K562 (cell line): ENCODE data around the gene ERBB4. TPM values are rescaled to one million over a fixed set of nuclear protein-coding genes. Genes with fewer than 3 reads are reported as not detected.

Experiments used
- CXXC5 ChIP-seq: fragments of 250-450 bp; sonication (Bioruptor Pico); IDR thresholded peaks from 2 replicates; pipeline ENCODE4 v1.8.0; 2022; ENCODE audit warnings: inconsistent platforms, mild to moderate bottlenecking, moderate library complexity
- ETV1 ChIP-seq: fragments of 450-650 bp; conservative IDR thresholded peaks from 2 replicates; pipeline ENCODE4 v1.6.1; 2016; ENCODE audit warnings: missing genetic modification characterization, control low read depth, low read depth, missing compliant biosample characterization
- KAT7 ChIP-seq: sonication (generic); formaldehyde crosslinking; IDR thresholded peaks from 2 replicates; pipeline ENCODE4 v1.8.0; 2022; ENCODE audit warnings: missing genetic modification reagents, mild to moderate bottlenecking, borderline replicate concordance
- MCM2 ChIP-seq: fragments of 450-650 bp; IDR thresholded peaks from 2 replicates; pipeline ENCODE4 v1.6.1; 2017; ENCODE audit warnings: low read depth, mild to moderate bottlenecking
- RUNX1 ChIP-seq: sonication (generic); IDR thresholded peaks from 2 replicates; pipeline ENCODE4 v1.6.1; 2016; ENCODE audit warnings: antibody characterized with exemption, low read depth
- SAFB ChIP-seq: fragments of 200-400 bp; formaldehyde crosslinking; IDR thresholded peaks from 2 replicates; pipeline ENCODE4 v1.6.1; 2017; ENCODE audit warnings: low read depth, low read length, borderline replicate concordance
- SFPQ ChIP-seq: fragments of 200-400 bp; formaldehyde crosslinking; IDR thresholded peaks from 2 replicates; pipeline ENCODE4 v1.6.1; 2017; ENCODE audit warnings: mild to moderate bottlenecking, low read depth, low read length, moderate library complexity
- ZC3H8 ChIP-seq: fragments of 450-650 bp; IDR thresholded peaks from 2 replicates; pipeline ENCODE4 v1.6.1; 2017
- ZNF133 ChIP-seq: fragments of 250-450 bp; sonication (Bioruptor Pico); IDR thresholded peaks from 2 replicates; pipeline ENCODE4 v1.4.0; 2020; ENCODE audit warnings: mild to moderate bottlenecking
- ZNF589 ChIP-seq: fragments of 200-800 bp; sonication (Bioruptor generic); IDR thresholded peaks from 2 replicates; pipeline ENCODE4 v1.6.1; 2016; ENCODE audit warnings: low read depth, missing genetic modification characterization, missing compliant biosample characterization
- ZNF639 ChIP-seq, 2 experiments: fragments of 200-800 bp in 1 of 2; sonication (Bioruptor generic) in 1 of 2; sonication (generic) in 1 of 2; formaldehyde crosslinking in 1 of 2; IDR thresholded peaks in 1 of 2; conservative IDR thresholded peaks in 1 of 2; 2 replicates each; pipeline versions ENCODE4 v1.5.0 to v1.6.1; 2016 to 2020; ENCODE audit warnings: missing compliant biosample characterization in 1 of 2, missing genetic modification characterization in 1 of 2, missing genetic modification reagents in 1 of 2
- ZNF764 ChIP-seq: fragments of 250-450 bp; sonication (Bioruptor Pico); IDR thresholded peaks from 2 replicates; pipeline ENCODE4 v1.4.0; 2020; ENCODE audit warnings: low read depth, mild to moderate bottlenecking, moderate library complexity
- polyA plus RNA-seq, 8 experiments: library from polyadenylated mRNA; depleted of rRNA in 4 of 8; stranded (reverse) in 5 of 8; unstranded in 3 of 8; fragments of >200 nt; fragmentation: Nextera tagmentation in 2 of 8; fragmentation: Illumina TruSeq in 1 of 8; extraction: Ambion mirVana in 2 of 8; extraction: Trizol in 1 of 8; gene quantifications; 2 replicates each; pipeline versions ENCODE4 v1.2.1 to v1.2.3, GENCODE V29; 2011 to 2014; ENCODE audit warnings: inconsistent platforms in 1 of 8, missing spikeins in 1 of 8
- total RNA-seq, 7 experiments: library from RNA; depleted of rRNA in 6 of 7; stranded (reverse); fragments of >200 nt in 6 of 7; fragmentation: Illumina TruSeq in 2 of 7; extraction: Trizol in 2 of 7; gene quantifications; 2 replicates each; pipeline versions ENCODE4 v1.2.1 to v1.2.3, GENCODE V29; 2011 to 2021; ENCODE audit warnings: low replicate concordance in 1 of 7
- TF ChIP-seq, protein P1 (sequence below), 2 experiments: fragments of 450-650 bp; conservative IDR thresholded peaks; 2 replicates each; pipeline ENCODE4 v1.6.1; 2017; ENCODE audit warnings: mild to moderate bottlenecking in 2 of 2, moderate library complexity in 2 of 2
- TF ChIP-seq, protein P2 (sequence below): sonication (generic); formaldehyde crosslinking; IDR thresholded peaks from 2 replicates; pipeline ENCODE4 v1.8.0; 2022; ENCODE audit warnings: missing genetic modification reagents, mild to moderate bottlenecking, moderate library complexity, borderline replicate concordance

Gene ERBB4
- total and polyA plus RNA-seq, 9 of the 15 experiments (the other 6 are each of a cell fraction or from before 2014, with no cell fraction given) = not detected

- TF ChIP-seq, protein P1, sequence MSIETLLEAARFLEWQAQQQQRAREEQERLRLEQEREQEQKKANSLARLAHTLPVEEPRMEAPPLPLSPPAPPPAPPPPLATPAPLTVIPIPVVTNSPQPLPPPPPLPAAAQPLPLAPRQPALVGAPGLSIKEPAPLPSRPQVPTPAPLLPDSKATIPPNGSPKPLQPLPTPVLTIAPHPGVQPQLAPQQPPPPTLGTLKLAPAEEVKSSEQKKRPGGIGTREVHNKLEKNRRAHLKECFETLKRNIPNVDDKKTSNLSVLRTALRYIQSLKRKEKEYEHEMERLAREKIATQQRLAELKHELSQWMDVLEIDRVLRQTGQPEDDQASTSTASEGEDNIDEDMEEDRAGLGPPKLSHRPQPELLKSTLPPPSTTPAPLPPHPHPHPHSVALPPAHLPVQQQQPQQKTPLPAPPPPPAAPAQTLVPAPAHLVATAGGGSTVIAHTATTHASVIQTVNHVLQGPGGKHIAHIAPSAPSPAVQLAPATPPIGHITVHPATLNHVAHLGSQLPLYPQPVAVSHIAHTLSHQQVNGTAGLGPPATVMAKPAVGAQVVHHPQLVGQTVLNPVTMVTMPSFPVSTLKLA (conservative IDR thresholded peaks at IDR 0.05) = no peak
- no peak for TF ChIP-seq ZNF589 (CRISPR knock-in tag)
- no peak for TF ChIP-seq SFPQ
- TF ChIP-seq ZC3H8 = no peak
- TF ChIP-seq MCM2 = no peak
- TF ChIP-seq RUNX1 = no peak
- TF ChIP-seq KAT7 (CRISPR knock-in tag) = no peak
- no peak for TF ChIP-seq ETV1 (tag)
- no peak for TF ChIP-seq ZNF133
- TF ChIP-seq, protein P2, sequence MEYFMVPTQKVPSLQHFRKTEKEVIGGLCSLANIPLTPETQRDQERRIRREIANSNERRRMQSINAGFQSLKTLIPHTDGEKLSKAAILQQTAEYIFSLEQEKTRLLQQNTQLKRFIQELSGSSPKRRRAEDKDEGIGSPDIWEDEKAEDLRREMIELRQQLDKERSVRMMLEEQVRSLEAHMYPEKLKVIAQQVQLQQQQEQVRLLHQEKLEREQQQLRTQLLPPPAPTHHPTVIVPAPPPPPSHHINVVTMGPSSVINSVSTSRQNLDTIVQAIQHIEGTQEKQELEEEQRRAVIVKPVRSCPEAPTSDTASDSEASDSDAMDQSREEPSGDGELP (CRISPR knock-in tag) = no peak
- TF ChIP-seq ZNF639 (CRISPR knock-in tag; conservative IDR thresholded peaks at IDR 0.05 in 1 of 2, IDR thresholded peaks at IDR 0.05 in 1 of 2) = no peak
- no peak for TF ChIP-seq ZNF764 (CRISPR knock-in tag)
- TF ChIP-seq SAFB = no peak
- no peak for TF ChIP-seq CXXC5 (CRISPR knock-in tag)
- TF ChIP-seq, all 486 proteins: peak for 0
Observed at GRCh38 chr2:212364112-212364985, 174.3 kb downstream of the ERBB4 start (continued).
